MM.1S (cell line): Measurements from ENCODE around the gene PRR36.

Experiments
- EZH2 ChIP-seq: fragments of 300-600 bp; sonication (generic); optimal IDR thresholded peaks from 2 replicates; pipeline ENCODE3; 2017; ENCODE audit warnings: low read depth, mild to moderate bottlenecking, antibody characterized with exemption, low read length, mixed read lengths
- TF ChIP-seq, protein P1 (sequence below): fragments of 300-600 bp; sonication (generic); IDR thresholded peaks from 2 replicates; pipeline ENCODE4 v1.5.1; 2016; ENCODE audit warnings: antibody characterized with exemption, low read length, mixed read lengths

DNA sequence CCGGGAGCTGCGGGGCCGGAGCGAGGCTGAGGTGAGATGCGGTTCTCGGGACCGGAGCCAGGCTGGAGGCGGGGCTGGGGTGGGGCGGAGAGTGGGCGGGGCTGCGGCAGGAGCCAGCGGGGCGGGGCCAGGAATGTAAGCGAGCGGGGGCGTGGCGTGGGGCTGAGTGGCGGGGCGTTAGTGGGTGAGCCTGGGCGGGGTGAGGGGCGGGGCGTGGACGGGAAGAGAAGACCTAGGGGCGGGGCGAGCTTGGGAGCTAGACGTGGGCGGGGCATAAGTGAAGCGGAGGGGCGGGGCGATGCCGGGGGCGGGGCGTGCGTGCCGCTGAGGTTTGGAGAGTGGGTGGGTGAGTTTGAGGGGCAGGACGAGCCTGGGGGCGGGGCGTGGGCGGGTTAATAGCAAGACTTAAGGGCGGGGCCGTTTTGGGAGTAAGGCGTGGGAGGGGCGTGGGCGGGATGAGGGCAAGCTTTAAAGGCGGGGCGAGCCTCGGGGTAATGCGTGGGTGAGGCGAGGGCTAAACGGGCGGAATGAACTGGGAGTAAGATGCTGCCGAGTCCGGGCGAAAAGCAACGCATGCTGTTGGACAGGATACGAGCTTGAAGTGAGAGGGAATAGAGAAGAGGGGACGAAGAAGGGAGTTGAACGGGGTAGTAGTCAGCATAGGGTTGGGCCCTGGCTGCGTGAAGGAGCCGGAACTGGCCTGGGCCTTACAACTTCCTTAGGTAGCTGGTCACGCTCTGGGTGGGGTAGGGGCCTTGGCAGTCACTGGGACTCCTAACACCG, 46.5 kb upstream of the PRR36 start:
- TF ChIP-seq, protein P1, sequence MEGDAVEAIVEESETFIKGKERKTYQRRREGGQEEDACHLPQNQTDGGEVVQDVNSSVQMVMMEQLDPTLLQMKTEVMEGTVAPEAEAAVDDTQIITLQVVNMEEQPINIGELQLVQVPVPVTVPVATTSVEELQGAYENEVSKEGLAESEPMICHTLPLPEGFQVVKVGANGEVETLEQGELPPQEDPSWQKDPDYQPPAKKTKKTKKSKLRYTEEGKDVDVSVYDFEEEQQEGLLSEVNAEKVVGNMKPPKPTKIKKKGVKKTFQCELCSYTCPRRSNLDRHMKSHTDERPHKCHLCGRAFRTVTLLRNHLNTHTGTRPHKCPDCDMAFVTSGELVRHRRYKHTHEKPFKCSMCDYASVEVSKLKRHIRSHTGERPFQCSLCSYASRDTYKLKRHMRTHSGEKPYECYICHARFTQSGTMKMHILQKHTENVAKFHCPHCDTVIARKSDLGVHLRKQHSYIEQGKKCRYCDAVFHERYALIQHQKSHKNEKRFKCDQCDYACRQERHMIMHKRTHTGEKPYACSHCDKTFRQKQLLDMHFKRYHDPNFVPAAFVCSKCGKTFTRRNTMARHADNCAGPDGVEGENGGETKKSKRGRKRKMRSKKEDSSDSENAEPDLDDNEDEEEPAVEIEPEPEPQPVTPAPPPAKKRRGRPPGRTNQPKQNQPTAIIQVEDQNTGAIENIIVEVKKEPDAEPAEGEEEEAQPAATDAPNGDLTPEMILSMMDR: no peak
- no peak for TF ChIP-seq EZH2
